Parathyroid adenoma (tissue), 2 donors: ENCODE measurements around the gene GNB2.
A peak's percentile ranks its signal among the peaks of the same experiment; 100 is the strongest.

Experiments
- H2AFZ ChIP-seq: fragments of 300-600 bp; sonication (generic); one replicate; pipeline ENCODE4 v1.7.0; 2017; ENCODE audit warnings: antibody characterized with exemption, mild to moderate bottlenecking
- H3K27ac ChIP-seq: fragments of 300-600 bp; sonication (generic); one replicate; pipeline ENCODE4 v1.7.0; 2017
- H3K27me3 ChIP-seq: fragments of 300-600 bp; sonication (generic); one replicate; pipeline ENCODE4 v1.7.0; 2017; ENCODE audit warnings: low read length; ENCODE audit not compliant: control insufficient read depth, insufficient read depth
- H3K36me3 ChIP-seq: fragments of 300-600 bp; sonication (generic); one replicate; pipeline ENCODE4 v1.7.0; 2017; ENCODE audit warnings: low read length; ENCODE audit not compliant: control insufficient read depth, insufficient read depth
- H3K4me1 ChIP-seq: fragments of 300-600 bp; sonication (generic); one replicate; pipeline ENCODE4 v1.7.0; 2017; ENCODE audit warnings: control low read depth
- H3K4me2 ChIP-seq: fragments of 300-600 bp; sonication (generic); one replicate; pipeline ENCODE4 v1.7.0; 2017; ENCODE audit warnings: low read length
- H3K4me3 ChIP-seq: fragments of 300-600 bp; sonication (generic); one replicate; pipeline ENCODE4 v1.7.0; 2017; ENCODE audit warnings: low read depth, low read length
- H3K79me2 ChIP-seq: fragments of 300-600 bp; sonication (generic); one replicate; pipeline ENCODE4 v1.7.0; 2017; ENCODE audit warnings: control low read depth
- H3K9ac ChIP-seq: fragments of 300-600 bp; sonication (generic); one replicate; pipeline ENCODE4 v1.7.0; 2017; ENCODE audit warnings: mild to moderate bottlenecking
- H3K9me3 ChIP-seq: fragments of 300-600 bp; sonication (generic); one replicate; pipeline ENCODE4 v1.7.0; 2017; ENCODE audit warnings: low read length; ENCODE audit not compliant: control insufficient read depth
- TF ChIP-seq, protein P1 (sequence below): fragments of 300-600 bp; sonication (generic); IDR thresholded peaks from one replicate; pipeline ENCODE4 v1.7.0; 2017; ENCODE audit warnings: antibody characterized with exemption, mild to moderate bottlenecking
- donor health status: primary hyperparathyroidism.

Gene GNB2

DNA sequence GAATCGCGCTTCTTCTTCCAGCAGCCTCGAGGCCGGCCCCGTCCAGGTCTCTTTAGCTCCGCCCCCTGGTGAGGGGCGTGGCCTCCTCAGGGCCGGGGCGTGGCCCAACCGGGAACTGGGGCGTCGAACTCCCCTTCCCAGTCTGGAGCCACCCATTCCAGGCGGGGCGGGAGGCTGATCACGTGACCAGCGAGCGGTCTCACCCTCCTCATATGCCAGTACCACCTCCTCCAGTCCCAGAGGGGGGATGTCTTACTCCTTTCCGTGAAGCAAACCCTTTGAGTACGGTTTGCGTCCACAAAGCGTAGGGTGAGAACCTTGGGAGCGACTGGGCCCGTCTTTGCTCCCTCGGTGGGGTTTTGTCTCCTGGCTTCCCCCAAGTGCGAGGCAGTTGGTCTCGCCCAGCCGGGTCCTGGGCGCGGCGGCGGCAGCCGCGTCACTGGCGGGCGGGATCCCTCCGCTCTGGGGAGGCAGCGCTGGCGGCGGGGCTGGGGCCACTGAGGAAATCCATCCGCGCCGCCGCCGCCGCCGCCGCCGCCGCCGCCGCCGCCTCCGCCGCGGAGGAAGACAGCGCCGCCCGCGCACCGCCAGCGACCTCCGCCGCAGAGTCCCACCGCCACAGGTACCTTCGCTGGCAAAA lies at the start of gene GNB2:
Gene GNB2 (plus strand): TSS at position 439 of the 640 bp plus-strand sequence. CDS start 2,526 bp downstream, outside the sequence.
- H3K4me1 ChIP-seq = no peaks in the 10 kb centered on the region
- H3K36me3 ChIP-seq = no peaks in the 10 kb centered on the region
- no peaks in the 10 kb centered on the region for H3K79me2 ChIP-seq
- H3K9ac ChIP-seq = peak within 1 kb of the TSS; percentile 94
- H3K27me3 ChIP-seq = no peaks in the 10 kb centered on the region
- H3K4me3 ChIP-seq = peak within 1 kb of the TSS; percentile 87
- H3K27ac ChIP-seq = peak within 1 kb of the TSS; percentile 97
- no peaks in the 10 kb centered on the region for H3K9me3 ChIP-seq
- TF ChIP-seq, protein P1, sequence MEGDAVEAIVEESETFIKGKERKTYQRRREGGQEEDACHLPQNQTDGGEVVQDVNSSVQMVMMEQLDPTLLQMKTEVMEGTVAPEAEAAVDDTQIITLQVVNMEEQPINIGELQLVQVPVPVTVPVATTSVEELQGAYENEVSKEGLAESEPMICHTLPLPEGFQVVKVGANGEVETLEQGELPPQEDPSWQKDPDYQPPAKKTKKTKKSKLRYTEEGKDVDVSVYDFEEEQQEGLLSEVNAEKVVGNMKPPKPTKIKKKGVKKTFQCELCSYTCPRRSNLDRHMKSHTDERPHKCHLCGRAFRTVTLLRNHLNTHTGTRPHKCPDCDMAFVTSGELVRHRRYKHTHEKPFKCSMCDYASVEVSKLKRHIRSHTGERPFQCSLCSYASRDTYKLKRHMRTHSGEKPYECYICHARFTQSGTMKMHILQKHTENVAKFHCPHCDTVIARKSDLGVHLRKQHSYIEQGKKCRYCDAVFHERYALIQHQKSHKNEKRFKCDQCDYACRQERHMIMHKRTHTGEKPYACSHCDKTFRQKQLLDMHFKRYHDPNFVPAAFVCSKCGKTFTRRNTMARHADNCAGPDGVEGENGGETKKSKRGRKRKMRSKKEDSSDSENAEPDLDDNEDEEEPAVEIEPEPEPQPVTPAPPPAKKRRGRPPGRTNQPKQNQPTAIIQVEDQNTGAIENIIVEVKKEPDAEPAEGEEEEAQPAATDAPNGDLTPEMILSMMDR = no peak
- peak within 1 kb of the TSS; percentile 92 for H2AFZ ChIP-seq
- H3K4me2 ChIP-seq = peak within 1 kb of the TSS; percentile 99

GRCh38 chr7:100623951-100624824 lies 49.4 kb upstream of the GNB2 start:
- no peaks in the 10 kb centered on the region for H3K36me3 ChIP-seq
- H3K9me3 ChIP-seq = no peaks in the 10 kb centered on the region
- H3K4me1 ChIP-seq = no peaks in the 10 kb centered on the region
- no peak overlapping the region for H3K4me3 ChIP-seq
- TF ChIP-seq, protein P1 = no peak
- no peak overlapping the region for H2AFZ ChIP-seq
- H3K27ac ChIP-seq = no peak overlapping the region
- H3K9ac ChIP-seq = no peak overlapping the region
- H3K4me2 ChIP-seq = no peak overlapping the region
- no peaks in the 10 kb centered on the region for H3K79me2 ChIP-seq
- no peaks in the 10 kb centered on the region for H3K27me3 ChIP-seq

DNA sequence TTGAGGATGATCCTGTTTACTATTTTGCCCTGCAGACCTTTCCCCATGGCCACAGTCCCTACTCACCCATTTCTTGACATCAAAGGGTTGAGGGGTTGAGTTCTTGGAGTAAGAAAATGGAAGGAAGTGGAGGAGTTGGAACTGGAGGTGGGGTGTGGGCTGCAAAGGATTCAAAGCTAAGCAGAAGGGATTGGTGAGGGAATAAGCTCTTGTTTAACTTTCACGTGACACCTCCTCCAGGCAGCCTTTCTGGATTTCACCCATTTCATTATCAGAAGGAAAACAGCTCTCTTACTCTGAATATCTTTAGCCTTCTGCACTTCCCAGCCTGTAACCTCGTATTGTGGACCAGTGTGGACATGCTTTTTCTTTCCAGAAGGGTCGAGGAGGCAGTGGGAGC lies 47.5 kb upstream of the GNB2 start:
- TF ChIP-seq, protein P1 = no peak
- no peaks in the 10 kb centered on the region for H3K27me3 ChIP-seq
- H3K9me3 ChIP-seq = no peaks in the 10 kb centered on the region
- no peak overlapping the region for H3K27ac ChIP-seq
- H3K9ac ChIP-seq = no peak overlapping the region
- H3K36me3 ChIP-seq = no peaks in the 10 kb centered on the region
- no peak overlapping the region for H3K4me3 ChIP-seq
- peak overlapping the region; percentile 70 for H3K4me2 ChIP-seq
- H2AFZ ChIP-seq = peak overlapping the region; percentile 61
- no peaks in the 10 kb centered on the region for H3K79me2 ChIP-seq
- no peaks in the 10 kb centered on the region for H3K4me1 ChIP-seq

DNA sequence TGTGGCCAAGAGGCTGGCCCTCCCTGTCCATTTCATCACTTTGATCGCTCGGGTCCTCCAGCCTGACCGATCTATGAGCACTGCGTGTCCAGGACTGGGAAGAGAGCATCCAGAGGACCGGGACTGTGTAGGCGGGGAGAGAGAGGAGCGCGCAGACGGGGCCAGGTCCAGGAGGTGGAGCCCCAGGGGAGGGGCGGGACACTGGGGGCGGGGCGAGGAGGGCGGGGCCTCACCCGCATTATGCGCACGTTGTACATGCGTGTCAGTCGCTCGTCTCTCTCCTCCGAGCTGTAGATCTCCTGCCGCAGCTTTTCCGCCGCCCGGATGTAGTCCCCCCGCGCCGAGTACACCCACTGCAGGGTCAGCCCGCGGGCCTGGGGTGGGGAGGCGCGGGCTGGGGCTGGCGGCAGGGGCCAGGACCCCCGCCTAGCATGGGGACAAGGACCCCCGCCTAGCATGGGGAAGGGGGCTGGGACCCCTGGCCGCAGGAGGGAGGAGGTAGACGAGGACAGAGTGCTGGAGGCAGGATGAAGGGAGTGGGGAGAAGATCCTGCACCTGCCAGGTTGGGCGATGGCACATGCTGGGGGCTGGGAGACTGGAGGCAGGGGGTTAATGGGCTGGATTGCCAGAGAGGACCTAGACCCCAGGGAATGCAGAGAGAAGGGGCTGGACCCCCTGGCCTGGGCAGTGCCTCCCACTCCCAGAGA lies 46.9 kb upstream of the GNB2 start:
- Histone ChIP-seq H3K4me3 (peak overlapping the region; percentile 33), H3K4me1 (no peaks in the 10 kb centered on the region), H3K4me2 (peak overlapping the region; percentile 70), H3K27ac (no peak overlapping the region), H3K79me2 (no peaks in the 10 kb centered on the region), H3K36me3 (no peaks in the 10 kb centered on the region), H3K9me3 (no peaks in the 10 kb centered on the region), H3K27me3 (no peaks in the 10 kb centered on the region), H2AFZ (peak overlapping the region; percentile 61), H3K9ac (no peak overlapping the region)
- TF ChIP-seq, protein P1 = no peak
